Middle frontal gyrus (tissue), 1 donor: Measurements from ENCODE around the gene DRAM2.
A peak's percentile ranks its signal among the peaks of the same experiment; 100 is the strongest.

ENCODE experiments used
- DNase-seq: peaks from one replicate; pipeline ENCODE4 v3.0.0-alpha.2; 2015; ENCODE audit warnings: low spot score; ENCODE audit errors: extremely low spot score

DRAM2 gene

DNA sequence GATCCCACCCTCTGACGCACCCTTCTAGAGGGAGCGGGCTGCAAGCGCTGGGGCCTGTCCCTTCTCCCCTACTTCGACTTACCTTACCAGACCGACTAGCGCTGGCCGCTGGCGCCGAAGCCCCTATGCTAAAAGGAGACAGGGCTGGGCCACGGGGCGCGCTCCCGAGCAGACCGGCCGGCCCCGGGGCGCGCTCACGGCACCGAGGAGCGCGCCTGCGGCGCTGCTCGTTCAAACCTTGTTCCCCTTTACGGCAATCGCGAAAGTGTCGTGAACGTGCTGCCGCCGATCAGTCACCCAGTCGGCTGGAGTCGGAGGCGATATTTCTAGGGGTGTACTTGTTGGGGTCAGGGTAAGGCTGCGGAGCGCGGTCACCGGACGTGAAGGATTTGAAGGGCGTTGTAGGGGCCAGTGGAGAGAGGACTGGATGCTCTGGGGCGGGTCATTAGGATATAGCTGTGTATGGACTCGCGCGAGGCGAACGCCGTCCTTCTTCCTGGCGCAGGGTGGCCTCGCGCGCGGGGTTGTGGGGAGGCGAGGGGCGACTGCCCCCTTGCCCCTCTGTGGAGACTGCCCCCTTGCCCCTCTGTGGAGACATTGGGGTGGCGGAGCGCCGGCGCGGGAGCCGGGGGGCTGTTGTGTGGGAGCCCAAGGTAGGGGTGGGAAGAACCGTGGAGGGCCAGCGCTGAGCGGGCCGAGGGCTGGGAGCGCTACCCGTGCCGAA, at the start of gene DRAM2, which contains the start of gene CEPT1:
TSS of gene DRAM2 (minus strand) at position 138 of the 724 bp plus-strand sequence. CDS start 8,539 bp downstream, outside the sequence.
TSS of gene CEPT1 (plus strand) at position 268 of the 724 bp plus-strand sequence. CDS start 7,492 bp downstream, outside the sequence.
- DNase-seq: peak; percentile 90

- DNase-seq: no peak
These were observed 44.8 kb upstream of the DRAM2 start for GRCh38 chr1:111184663-111185062.

- DNase-seq: no peak
These were observed 43.6 kb upstream of the DRAM2 start for GRCh38 chr1:111183308-111184069.

DNA sequence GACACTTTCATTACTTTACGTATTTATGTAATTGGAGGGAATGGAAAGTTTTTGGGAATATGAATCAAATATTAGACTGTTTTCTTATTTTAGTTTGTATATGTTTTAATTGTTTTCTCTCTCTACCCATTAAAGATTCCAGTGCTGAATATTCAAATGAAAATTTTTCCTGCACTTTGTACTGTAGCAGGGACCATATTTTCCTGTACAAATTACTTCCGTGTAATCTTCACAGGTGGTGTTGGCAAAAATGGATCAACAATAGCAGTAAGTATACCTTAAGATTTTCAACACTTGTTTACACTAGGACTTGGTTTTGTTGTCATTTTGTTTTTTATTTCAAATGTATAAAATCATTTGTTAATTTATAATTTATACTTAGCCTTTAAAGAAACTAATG, 42.2 kb upstream of the DRAM2 start:
- no peak for DNase-seq

DNA sequence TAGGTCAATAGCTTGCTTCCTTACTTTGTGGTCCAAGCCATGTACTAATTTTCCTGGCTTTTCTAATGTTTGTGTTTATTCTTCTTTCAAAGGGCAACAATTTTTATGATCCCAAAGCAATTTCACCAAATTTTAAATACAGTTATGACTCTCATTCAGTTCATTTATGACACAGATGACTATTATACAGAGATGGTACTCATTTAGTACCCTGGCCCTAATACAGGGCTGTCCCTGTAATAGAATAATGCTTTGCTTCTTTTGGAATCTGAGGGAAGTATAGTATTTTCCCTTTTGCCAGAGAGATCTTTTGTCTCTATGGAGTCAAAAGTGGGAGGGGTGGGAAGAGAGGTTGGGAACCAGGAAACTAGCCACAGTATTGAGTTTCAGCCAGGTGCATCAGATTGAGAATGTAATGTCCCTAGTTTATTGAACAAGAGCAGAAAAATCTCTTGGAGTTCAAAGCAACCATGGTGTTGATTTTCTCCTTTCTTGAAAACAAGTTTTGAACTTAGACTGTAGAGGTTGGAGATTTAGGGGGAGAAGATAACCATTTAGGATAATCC, 40.2 kb upstream of the DRAM2 start:
- DNase-seq: no peak

GRCh38 chr1:111176678-111177077, 36.8 kb upstream of the DRAM2 start:
- no peak for DNase-seq

DNA sequence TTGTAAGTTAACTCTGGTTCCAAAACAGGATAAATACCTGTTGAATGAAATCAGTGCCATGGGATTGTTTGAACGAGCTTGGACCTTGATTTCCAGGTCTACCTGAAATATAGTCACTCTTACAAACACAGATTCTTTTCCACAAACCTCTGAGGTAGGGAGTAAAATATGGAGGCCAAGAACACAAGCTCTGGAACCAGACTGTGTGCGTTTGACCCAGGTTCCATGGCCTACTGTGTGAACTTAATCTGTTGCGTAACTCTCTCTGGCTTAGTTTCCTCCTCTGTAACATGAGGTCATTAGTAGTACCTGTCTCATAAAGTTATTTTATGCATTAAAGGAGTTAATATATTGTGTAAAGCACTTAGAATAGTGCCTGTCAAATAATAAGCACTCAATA, 35.5 kb upstream of the DRAM2 start:
- DNase-seq: no peak

- no peak for DNase-seq
These were observed 34.2 kb upstream of the DRAM2 start for GRCh38 chr1:111174070-111174469.

DNA sequence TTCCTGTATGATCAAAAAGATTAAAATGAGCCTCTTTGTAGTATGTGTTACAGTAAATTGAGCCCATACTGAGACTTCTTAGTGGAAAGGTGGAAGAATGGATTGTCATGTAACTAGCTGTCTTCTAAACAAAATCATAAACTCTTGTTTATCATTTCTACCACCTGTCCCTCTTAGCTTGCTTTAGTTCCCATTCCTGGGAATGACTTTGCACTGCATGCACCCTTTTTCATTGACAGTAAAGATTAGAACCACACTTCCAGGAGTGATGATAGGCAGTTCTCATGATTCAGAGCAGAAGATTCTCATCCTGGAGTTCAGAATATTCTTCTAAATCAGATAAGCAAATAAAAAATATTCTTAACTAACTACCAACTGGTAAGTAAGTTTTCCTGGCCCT, 32.6 kb upstream of the DRAM2 start:
- DNase-seq: no peak

DNA sequence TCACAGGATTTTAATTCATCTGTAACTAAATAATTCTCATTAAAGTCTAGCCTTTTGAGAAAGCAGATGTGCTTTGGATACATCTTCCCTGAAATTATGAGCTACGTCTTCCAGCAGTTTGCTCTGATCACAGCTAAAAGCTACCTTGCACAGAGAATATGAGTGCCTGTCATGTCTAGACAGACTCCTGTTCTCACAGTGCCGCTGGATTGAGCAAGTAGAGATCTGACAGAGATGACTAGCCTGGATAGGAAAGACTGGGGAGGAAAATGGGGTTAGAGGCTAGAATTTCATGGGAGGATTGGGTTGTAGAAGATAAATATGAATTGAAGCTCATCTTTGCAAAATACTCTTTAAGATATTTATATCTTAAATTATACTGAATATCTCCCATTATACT, 24.3 kb upstream of the DRAM2 start:
- DNase-seq: no peak

- no peak for DNase-seq
These were observed 23.5 kb upstream of the DRAM2 start for GRCh38 chr1:111163363-111163762.

DNA sequence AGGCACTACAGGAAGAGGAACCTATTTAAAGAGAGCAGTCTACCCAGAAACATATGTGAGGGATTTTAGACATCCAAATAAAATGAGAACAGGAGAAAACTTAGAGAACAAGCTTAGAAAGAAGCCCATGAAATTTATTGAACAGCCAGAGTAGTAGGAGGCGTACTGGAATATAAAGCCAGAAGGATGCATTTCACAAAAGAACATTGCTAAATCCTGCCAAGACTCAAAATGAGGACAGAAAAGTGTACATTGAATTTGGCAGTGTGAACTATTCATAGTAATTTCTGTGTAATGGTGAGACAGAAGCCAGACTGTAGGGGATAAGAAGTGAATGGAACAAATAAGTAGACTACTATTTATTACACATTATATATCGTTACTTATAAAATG, 22.6 kb upstream of the DRAM2 start:
- DNase-seq: peak; percentile 20

GRCh38 chr1:111161843-111162487, 22.1 kb upstream of the DRAM2 start:
- no peak for DNase-seq

DNA sequence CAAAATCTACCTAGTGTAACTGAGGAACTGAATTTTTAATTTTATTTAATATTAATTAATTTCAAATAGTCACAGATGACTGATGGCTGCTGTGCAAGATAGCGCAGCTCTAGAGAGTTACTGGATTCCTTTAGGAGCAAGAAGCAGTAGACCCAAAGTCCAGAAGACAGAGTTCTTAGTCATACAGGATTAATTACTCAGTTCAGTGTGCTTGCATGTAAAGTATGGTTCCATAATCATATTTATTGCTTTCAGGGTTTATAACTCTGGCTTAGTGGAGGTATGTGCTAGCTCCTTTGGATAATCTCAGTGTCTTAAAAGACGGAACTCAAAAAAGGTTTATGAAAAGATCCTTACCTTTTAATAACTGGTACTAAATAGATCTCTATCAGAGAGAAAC, 17.5 kb upstream of the DRAM2 start:
- no peak for DNase-seq

- no peak for DNase-seq
These were observed 14.4 kb upstream of the DRAM2 start for GRCh38 chr1:111154021-111154999.

GRCh38 chr1:111151838-111152237, 11.9 kb upstream of the DRAM2 start:
- no peak for DNase-seq

GRCh38 chr1:111148376-111148881, 8.5 kb upstream of the DRAM2 start:
- DNase-seq: no peak

DNA sequence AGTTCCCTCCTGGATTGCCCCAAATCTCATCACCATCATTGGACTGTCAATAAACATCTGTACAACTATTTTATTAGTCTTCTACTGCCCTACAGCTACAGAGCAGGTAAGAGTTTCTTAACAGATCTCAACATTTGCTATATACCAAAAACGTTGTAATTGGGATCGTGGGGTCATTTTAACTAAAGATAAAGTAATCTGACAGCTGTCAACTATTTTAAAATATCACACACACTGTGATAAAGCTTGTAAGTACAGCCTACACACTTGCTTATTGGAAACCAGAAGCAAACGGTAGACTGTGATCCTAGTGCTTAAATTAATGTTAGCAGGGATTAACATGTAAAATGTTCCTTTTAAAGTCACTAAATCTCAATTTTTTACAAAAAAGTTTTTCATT, 8.1 kb upstream of the DRAM2 start:
- no peak for DNase-seq

DNA sequence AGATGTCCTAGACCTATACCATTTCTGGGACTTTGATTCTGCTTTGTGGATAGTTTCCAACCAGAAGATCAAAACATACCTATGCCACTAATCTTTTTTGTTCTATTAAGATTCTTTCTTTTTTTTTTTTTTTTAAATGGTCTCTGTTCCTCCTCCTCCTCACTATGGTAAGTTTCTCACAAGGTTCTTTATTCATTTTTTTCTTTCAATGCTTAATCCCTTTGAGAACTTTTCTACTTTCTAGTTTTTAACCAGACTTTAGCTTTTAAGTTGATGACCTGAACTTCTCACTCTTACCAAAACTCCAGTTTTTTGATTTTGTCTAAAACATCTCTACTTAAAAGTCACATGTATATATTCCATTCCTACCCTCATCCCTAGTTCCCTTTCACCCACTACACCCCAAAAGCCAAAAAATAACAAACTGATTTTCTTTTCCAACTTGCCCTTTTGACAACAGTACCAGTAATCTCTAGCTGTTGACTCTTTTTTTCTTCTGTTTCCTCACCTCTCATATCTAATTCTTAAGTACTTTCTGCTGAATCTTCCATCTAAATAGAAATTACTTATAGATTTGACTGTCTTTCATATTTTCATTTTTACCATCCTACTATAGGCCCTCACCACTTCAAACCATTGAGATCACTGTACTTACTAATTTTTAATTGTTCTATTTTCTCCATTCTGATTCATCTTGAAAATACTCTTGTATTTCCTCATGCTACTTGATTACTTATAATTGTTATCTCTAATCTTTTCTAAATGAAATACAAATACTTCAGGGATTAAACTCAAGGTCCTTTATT, 6.3 kb upstream of the DRAM2 start:
- DNase-seq: no peak

- no peak for DNase-seq
These were observed 5.6 kb upstream of the DRAM2 start for GRCh38 chr1:111145542-111145941.
